MCF 10A (cell line): Measurements from ENCODE around the gene CLDN1. TPM values are rescaled to one million over a fixed set of nuclear protein-coding genes. Genes with fewer than 3 reads are reported as not detected.

Source experiments
- BruUV-seq: library from RNA; stranded (reverse); fragments of 400-500 nt; replicated peaks from 2 replicates; lab custom pipeline; 2021; lab: Mats Ljungman, UMichigan
- CTCF ChIA-PET: fragments of 300-600 bp; sonication (Branson Sonifier 250); formaldehyde crosslinking; extraction: SDS; loops from one replicate; lab custom pipeline; 2021; ENCODE audit warnings: antibody characterized with exemption, inconsistent platforms; lab: Yijun Ruan, JAX
- POLR2A ChIA-PET: fragments of 300-600, 350-650 bp; sonication (Branson Sonifier 250); formaldehyde crosslinking; extraction: SDS; loops from one replicate; lab custom pipeline; 2020; ENCODE audit warnings: antibody characterized with exemption, inconsistent platforms; lab: Yijun Ruan, JAX
- DNase-seq: peaks from one replicate; pipeline ENCODE4 v3.0.0-alpha.2; 2018; ENCODE audit not compliant: unreplicated experiment
- H3K27ac Mint-ChIP-seq: one replicate; pipeline ENCODE4 v1.8.0; 2022; ENCODE audit warnings: mild to moderate bottlenecking, low read depth, mixed read lengths; ENCODE audit not compliant: unreplicated experiment
- H3K27me3 Mint-ChIP-seq: one replicate; pipeline ENCODE4 v1.8.0; 2022; ENCODE audit warnings: mixed read lengths; ENCODE audit not compliant: insufficient read depth, unreplicated experiment
- H3K36me3 Mint-ChIP-seq: one replicate; pipeline ENCODE4 v1.8.0; 2022; ENCODE audit warnings: mild to moderate bottlenecking, moderate library complexity, mixed read lengths; ENCODE audit not compliant: insufficient read depth, unreplicated experiment
- H3K4me1 Mint-ChIP-seq: one replicate; pipeline ENCODE4 v1.8.0; 2022; ENCODE audit warnings: mixed read lengths; ENCODE audit not compliant: insufficient read depth, unreplicated experiment
- H3K4me3 Mint-ChIP-seq: one replicate; pipeline ENCODE4 v1.8.0; 2022; ENCODE audit warnings: mild to moderate bottlenecking, moderate library complexity, mixed read lengths; ENCODE audit not compliant: unreplicated experiment
- H3K9me3 Mint-ChIP-seq: one replicate; pipeline ENCODE4 v1.8.0; 2022; ENCODE audit warnings: mixed read lengths; ENCODE audit not compliant: unreplicated experiment
- intact Hi-C: fragments of 100-400 bp; cut with micrococcal nuclease; formaldehyde crosslinking; loops from 2 replicates; pipeline ENCODE4 v1.14.1; 2022
- total RNA-seq: library from RNA; stranded (reverse); gene quantifications from 2 replicates; pipeline ENCODE4 v1.2.3, GENCODE V29; 2022
- TF ChIP-seq, protein P1 (sequence below): fragments of 200-600 bp; IDR thresholded peaks from one replicate; pipeline ENCODE4 v1.8.0; 2022; ENCODE audit warnings: antibody characterized with exemption, mild to moderate bottlenecking; ENCODE audit not compliant: unreplicated experiment

Gene CLDN1
- total RNA-seq, 1 experiment from 2014 or later = 263 TPM

- BruUV-seq = no TSS peak
- no peaks in the 10 kb centered on the region for H3K27me3 Mint-ChIP-seq
- intact Hi-C loops = no loop called here
- ChIA-PET POLR2A (interaction anchor here (0.7 to 1.5 kb wide), 7 partner anchors 16 to 99 kb away, joined by 3 to 5 read pairs (median 3); no protein-coding TSS in a partner anchor), CTCF (interaction anchor here (0.6 to 5.8 kb wide), 6 partner anchors 35 to 302 kb away, joined by 3 to 32 read pairs (median 3); partner anchors contain the start of gene CLDN1)
- no peak overlapping the region for H3K27ac Mint-ChIP-seq
- no peaks in the 10 kb centered on the region for H3K9me3 Mint-ChIP-seq
- H3K4me3 Mint-ChIP-seq = no peak overlapping the region
- TF ChIP-seq, protein P1, sequence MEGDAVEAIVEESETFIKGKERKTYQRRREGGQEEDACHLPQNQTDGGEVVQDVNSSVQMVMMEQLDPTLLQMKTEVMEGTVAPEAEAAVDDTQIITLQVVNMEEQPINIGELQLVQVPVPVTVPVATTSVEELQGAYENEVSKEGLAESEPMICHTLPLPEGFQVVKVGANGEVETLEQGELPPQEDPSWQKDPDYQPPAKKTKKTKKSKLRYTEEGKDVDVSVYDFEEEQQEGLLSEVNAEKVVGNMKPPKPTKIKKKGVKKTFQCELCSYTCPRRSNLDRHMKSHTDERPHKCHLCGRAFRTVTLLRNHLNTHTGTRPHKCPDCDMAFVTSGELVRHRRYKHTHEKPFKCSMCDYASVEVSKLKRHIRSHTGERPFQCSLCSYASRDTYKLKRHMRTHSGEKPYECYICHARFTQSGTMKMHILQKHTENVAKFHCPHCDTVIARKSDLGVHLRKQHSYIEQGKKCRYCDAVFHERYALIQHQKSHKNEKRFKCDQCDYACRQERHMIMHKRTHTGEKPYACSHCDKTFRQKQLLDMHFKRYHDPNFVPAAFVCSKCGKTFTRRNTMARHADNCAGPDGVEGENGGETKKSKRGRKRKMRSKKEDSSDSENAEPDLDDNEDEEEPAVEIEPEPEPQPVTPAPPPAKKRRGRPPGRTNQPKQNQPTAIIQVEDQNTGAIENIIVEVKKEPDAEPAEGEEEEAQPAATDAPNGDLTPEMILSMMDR = no peak
- peaks cover 21% of the 10 kb centered on the region for H3K4me1 Mint-ChIP-seq
- no peaks in the 10 kb centered on the region for H3K36me3 Mint-ChIP-seq
- peak; percentile 3 for DNase-seq
These were observed 60.5 kb downstream of the CLDN1 start for GRCh38 chr3:190261740-190262139.

- no peaks in the 10 kb centered on the region for H3K36me3 Mint-ChIP-seq
- no TSS peak for BruUV-seq
- DNase-seq = no peak
- intact Hi-C loops = no loop called here
- TF ChIP-seq, protein P1 = no peak
- H3K4me1 Mint-ChIP-seq = peaks cover 13% of the 10 kb centered on the region
- ChIA-PET CTCF (interaction anchor here (1.2 kb wide), 1 partner anchor 20 kb away, joined by 3 read pairs; no protein-coding TSS in a partner anchor), POLR2A (interaction anchor here (1.1 to 1.5 kb wide), 3 partner anchors 9 to 100 kb away, joined by 3 read pairs; no protein-coding TSS in a partner anchor)
- no peak overlapping the region for H3K27ac Mint-ChIP-seq
- no peaks in the 10 kb centered on the region for H3K27me3 Mint-ChIP-seq
- no peak overlapping the region for H3K4me3 Mint-ChIP-seq
- H3K9me3 Mint-ChIP-seq = no peaks in the 10 kb centered on the region
These were observed 61.2 kb downstream of the CLDN1 start for GRCh38 chr3:190261015-190261414.

- H3K4me3 Mint-ChIP-seq = no peak overlapping the region
- CTCF ChIA-PET = interaction anchor here (1.2 kb wide), 1 partner anchor 21 kb away, joined by 3 read pairs; no protein-coding TSS in a partner anchor
- no peaks in the 10 kb centered on the region for H3K9me3 Mint-ChIP-seq
- H3K36me3 Mint-ChIP-seq = no peaks in the 10 kb centered on the region
- peaks cover 11% of the 10 kb centered on the region for H3K4me1 Mint-ChIP-seq
- TF ChIP-seq, protein P1 = no peak
- POLR2A ChIA-PET = interaction anchor here (1.0 to 1.5 kb wide), 4 partner anchors 8 to 100 kb away, joined by 3 read pairs; no protein-coding TSS in a partner anchor
- no peaks in the 10 kb centered on the region for H3K27me3 Mint-ChIP-seq
- no peak overlapping the region for H3K27ac Mint-ChIP-seq
- no TSS peak for BruUV-seq
- intact Hi-C loops = no loop called here
- no peak for DNase-seq
These were observed 61.9 kb downstream of the CLDN1 start for GRCh38 chr3:190260301-190260700.

GRCh38 chr3:190258634-190259033, 63.6 kb downstream of the CLDN1 start:
- intact Hi-C loops = no loop called here
- DNase-seq = no peak
- H3K4me3 Mint-ChIP-seq = no peak overlapping the region
- POLR2A ChIA-PET = interaction anchor here (0.6 kb wide), 1 partner anchor 403 kb away, joined by 3 read pairs; no protein-coding TSS in a partner anchor
- H3K36me3 Mint-ChIP-seq = no peaks in the 10 kb centered on the region
- CTCF ChIA-PET = interaction anchor here (0.9 kb wide), 2 partner anchors 63 to 238 kb away, joined by 3 read pairs; partner anchors contain the start of gene CLDN1
- no peaks in the 10 kb centered on the region for H3K9me3 Mint-ChIP-seq
- no peaks in the 10 kb centered on the region for H3K27me3 Mint-ChIP-seq
- no TSS peak for BruUV-seq
- TF ChIP-seq, protein P1 = no peak
- peaks cover 6% of the 10 kb centered on the region for H3K4me1 Mint-ChIP-seq
- no peak overlapping the region for H3K27ac Mint-ChIP-seq

Other genes with a start within 250 kb of the CLDN1 start
- gene P3H2, start 201.5 kb downstream of the CLDN1 start, total RNA-seq = 19.8 and 60.2 TPM in 2 replicates
- gene CLDN16, start 65.7 kb upstream of the CLDN1 start, total RNA-seq = 0.23 TPM in 1 of 2 replicates, not detected in the other
- not detected in 2 replicates for gene TMEM207, start 127.5 kb upstream of the CLDN1 start, total RNA-seq
- 46.5 and 62.0 TPM in 2 replicates for gene IL1RAP, start 191.6 kb upstream of the CLDN1 start, total RNA-seq